A673 (cell line): ENCODE measurements around the gene KCMF1.

Source experiments
- EZH2 ChIP-seq: fragments of 200-600 bp; sonication (generic); IDR thresholded peaks from 2 replicates; pipeline ENCODE4 v1.6.1; 2017; ENCODE audit warnings: borderline replicate concordance, low read depth, mild to moderate bottlenecking, mixed read lengths, antibody characterized with exemption, low read length; ENCODE audit not compliant: poor library complexity, severe bottlenecking
- TF ChIP-seq, protein P1 (sequence below): fragments of 300-800, 200-600 bp; sonication (generic); conservative IDR thresholded peaks from 2 replicates; pipeline ENCODE4 v1.5.1; 2017; ENCODE audit warnings: low read depth, mild to moderate bottlenecking, antibody characterized with exemption, low read length, moderate library complexity, mixed read lengths

DNA sequence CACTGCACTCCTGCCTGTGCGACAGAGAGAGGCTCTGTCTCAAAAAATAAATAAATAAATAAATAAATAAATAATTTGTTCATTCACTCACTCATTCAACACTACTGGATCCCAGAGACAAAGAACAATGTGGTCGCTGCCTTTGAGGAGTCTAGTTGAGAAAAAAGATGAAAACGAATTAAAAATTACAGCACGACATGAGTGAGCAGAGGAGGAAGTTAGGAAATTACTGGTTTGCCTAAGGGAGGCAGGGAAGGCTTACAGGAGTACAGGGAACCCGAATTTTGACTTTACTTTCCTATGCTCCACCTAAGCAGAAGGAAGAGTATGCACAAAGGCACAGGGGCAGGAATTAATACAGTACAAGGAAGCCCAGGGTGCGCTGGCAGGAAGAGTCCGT is 4.2 kb upstream of the KCMF1 start:
- TF ChIP-seq, protein P1, sequence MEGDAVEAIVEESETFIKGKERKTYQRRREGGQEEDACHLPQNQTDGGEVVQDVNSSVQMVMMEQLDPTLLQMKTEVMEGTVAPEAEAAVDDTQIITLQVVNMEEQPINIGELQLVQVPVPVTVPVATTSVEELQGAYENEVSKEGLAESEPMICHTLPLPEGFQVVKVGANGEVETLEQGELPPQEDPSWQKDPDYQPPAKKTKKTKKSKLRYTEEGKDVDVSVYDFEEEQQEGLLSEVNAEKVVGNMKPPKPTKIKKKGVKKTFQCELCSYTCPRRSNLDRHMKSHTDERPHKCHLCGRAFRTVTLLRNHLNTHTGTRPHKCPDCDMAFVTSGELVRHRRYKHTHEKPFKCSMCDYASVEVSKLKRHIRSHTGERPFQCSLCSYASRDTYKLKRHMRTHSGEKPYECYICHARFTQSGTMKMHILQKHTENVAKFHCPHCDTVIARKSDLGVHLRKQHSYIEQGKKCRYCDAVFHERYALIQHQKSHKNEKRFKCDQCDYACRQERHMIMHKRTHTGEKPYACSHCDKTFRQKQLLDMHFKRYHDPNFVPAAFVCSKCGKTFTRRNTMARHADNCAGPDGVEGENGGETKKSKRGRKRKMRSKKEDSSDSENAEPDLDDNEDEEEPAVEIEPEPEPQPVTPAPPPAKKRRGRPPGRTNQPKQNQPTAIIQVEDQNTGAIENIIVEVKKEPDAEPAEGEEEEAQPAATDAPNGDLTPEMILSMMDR: no peak
- TF ChIP-seq EZH2: no peak
